IPS-15b (cell line): ENCODE data around the gene SLC25A47.

Source experiments
- H3K27me3 ChIP-seq: one replicate; pipeline ENCODE4 v1.6.1; 2013; ENCODE audit warnings: low read length; ENCODE audit not compliant: control insufficient read depth, insufficient read depth
- H3K36me3 ChIP-seq: one replicate; pipeline ENCODE4 v1.6.1; 2013; ENCODE audit warnings: low read length; ENCODE audit not compliant: control insufficient read depth, insufficient read depth
- H3K4me1 ChIP-seq: one replicate; pipeline ENCODE4 v1.6.1; 2013; ENCODE audit warnings: mild to moderate bottlenecking, low read length; ENCODE audit not compliant: control insufficient read depth, insufficient read depth
- H3K4me3 ChIP-seq: one replicate; pipeline ENCODE4 v1.5.1; 2013; ENCODE audit warnings: low read depth, low read length
- H3K9ac ChIP-seq: one replicate; pipeline ENCODE4 v1.6.1; 2013; ENCODE audit warnings: low read depth, mild to moderate bottlenecking, low read length
- H3K9me3 ChIP-seq: one replicate; pipeline ENCODE4 v1.6.1; 2013; ENCODE audit warnings: mild to moderate bottlenecking, low read length; ENCODE audit not compliant: control insufficient read depth, insufficient read depth

SLC25A47 gene

DNA sequence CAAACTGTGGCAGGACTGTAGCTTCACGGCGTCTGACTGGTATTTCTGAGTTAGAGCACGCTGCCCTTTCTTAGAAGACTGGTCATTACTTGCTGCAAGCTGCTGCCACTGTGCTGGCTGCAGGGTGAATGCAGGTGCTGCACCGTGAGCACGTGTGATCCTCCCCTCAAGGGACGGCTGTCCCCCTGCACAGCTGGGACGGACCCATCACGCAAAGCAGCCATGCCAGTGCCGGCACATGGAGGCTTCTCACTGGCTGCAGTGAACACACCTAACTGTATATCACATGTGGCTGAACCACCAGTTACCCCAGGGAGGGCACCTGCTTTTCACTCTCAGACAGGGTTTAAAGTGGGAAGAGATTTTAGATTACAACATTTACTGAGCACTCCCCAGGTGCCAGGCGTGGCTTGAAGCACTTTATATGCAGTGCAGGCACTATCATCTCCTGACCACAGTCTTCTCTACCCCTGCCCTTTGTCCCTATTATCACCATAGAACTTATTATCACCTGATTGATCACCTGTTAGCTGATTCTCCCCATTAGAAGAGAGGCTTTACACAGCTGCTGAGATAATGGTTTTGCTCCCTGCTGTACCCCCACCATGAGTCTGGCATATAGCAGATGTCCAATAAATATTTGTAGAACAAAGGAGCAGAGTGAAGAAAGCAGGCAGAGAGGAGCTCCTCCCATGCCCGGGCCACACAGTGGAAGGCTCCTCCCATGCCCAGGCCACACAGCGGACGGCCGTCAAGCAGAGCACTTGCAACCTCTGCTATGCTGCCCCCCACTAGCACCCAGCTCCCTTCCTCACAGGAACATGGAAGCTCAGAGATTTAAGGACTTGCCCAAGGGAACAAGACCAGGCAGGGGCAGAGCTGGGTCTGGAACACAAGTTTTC lies 25.9 kb downstream of the SLC25A47 start:
- Histone ChIP-seq H3K9me3 (no peaks in the 10 kb centered on the region), H3K27me3 (no peaks in the 10 kb centered on the region), H3K4me3 (no peak overlapping the region), H3K36me3 (peaks cover 50% of the 10 kb centered on the region), H3K4me1 (no peaks in the 10 kb centered on the region), H3K9ac (no peak overlapping the region)

DNA sequence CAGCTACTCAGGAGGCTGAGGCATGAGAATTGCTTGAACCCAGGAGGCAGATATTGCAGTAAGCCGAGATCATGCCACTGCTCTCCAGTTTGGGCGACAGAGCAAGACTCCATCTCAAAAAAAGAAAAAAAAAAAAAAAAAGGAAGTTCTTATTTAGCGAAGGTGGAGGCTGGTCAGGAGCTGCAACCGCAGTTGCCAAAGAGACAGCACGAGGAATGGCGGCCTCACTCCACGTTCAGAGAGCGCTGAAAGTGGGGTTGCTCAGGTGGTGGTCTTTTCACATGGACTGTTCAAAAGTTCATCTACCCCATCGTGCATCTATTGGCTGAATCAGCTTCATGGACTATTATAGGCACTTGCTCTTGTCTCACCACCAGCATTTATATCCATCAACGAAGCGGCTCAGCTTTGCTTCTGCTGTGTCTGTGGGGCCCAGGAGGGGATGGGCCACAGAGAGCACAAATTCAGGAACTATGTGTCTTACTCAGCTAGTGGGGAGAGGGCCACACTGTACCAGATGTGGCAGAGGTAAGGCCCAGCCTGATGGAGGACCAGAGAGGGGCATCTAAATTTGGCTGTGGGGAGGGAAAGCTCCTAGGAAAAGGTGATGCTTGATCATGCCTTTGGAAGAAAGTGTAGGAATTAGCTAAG lies 27.3 kb downstream of the SLC25A47 start:
- no peaks in the 10 kb centered on the region for H3K27me3 ChIP-seq
- no peaks in the 10 kb centered on the region for H3K4me1 ChIP-seq
- no peak overlapping the region for H3K4me3 ChIP-seq
- peaks cover 50% of the 10 kb centered on the region for H3K36me3 ChIP-seq
- H3K9me3 ChIP-seq, result no peaks in the 10 kb centered on the region
- H3K9ac ChIP-seq, result no peak overlapping the region

DNA sequence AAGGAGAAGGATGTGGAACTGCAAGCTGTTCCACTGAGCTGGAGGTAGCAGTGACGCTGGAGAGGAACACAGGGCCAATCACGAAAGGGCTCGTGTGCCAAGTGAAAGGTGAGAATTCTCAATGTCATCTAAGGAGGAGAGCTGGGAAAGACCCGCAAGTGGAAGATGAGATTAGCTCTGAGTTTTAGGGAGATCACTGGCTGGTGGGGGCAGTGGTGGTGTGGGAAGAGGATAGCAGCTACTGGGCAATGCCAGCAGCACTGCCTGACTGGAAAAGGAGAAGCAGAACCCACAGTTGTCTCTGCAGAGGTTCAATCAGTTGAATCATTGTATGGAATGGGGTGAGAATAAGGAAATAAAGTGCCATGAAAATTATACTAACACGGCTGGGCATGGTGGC lies 27.8 kb downstream of the SLC25A47 start:
- no peaks in the 10 kb centered on the region for H3K4me1 ChIP-seq
- peaks cover 46% of the 10 kb centered on the region for H3K36me3 ChIP-seq
- no peaks in the 10 kb centered on the region for H3K27me3 ChIP-seq
- H3K9ac ChIP-seq, result no peak overlapping the region
- no peak overlapping the region for H3K4me3 ChIP-seq
- H3K9me3 ChIP-seq, result no peaks in the 10 kb centered on the region

DNA sequence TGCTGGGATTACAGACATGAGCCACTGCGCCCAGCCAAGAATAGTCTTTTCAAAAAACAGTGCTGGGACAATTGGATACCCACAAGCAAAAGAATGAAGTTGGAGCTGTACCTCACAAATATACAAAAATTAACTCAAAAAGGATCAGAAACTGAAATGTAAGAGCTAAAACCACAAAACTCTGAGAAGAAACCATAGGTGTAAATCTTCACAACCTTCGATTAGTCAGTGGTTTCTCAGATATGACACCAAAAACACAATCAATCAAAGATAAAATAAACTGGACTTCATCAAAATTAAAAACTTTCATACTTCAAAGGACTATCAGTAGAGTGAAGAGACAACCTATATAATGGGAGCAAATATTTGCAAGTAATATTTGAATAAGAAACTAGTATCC lies 35.3 kb downstream of the SLC25A47 start:
- Histone ChIP-seq H3K36me3 (peaks cover 19% of the 10 kb centered on the region), H3K9ac (no peak overlapping the region), H3K27me3 (no peaks in the 10 kb centered on the region), H3K4me1 (no peaks in the 10 kb centered on the region), H3K4me3 (no peak overlapping the region), H3K9me3 (no peaks in the 10 kb centered on the region)

DNA sequence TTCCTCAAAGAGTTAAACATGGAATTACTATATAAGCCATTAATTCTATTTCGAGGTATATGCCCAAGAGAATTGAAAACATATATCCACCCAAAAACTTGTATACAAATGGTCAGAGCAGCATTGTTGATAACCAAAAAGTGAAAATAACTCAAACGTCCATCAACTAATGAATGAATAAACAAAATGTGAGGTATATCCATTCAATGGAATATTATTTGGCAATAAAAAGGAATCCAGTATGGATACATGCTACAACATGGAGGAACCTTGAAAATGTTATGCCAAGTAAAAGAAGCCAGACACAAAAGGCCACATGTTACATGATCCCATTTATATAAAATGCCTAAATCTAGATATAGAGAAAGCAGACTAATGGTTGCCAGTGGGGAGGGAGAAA lies 36.0 kb downstream of the SLC25A47 start:
- Histone ChIP-seq H3K4me3 (no peak overlapping the region), H3K27me3 (no peaks in the 10 kb centered on the region), H3K9me3 (no peaks in the 10 kb centered on the region), H3K36me3 (peaks cover 13% of the 10 kb centered on the region), H3K4me1 (no peaks in the 10 kb centered on the region), H3K9ac (no peak overlapping the region)

DNA sequence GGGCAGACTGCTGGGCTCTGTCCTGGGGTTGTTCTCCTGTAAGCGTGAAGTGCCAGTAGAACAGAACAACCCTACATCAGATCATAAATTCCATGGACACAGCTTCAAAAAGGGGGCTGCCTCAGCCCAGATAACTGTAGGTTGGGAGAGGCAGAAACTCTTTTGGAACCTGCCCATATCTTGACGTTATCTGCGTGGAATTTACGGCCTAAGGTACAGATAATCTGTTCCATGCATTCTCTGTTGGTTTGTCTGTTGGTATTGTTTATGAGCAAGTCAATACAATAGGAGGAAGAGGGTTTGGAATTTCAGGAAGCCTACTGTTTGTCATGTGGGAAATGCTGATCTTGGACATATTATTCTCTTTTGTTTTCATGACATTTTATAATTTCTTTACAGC lies 36.7 kb downstream of the SLC25A47 start:
- no peaks in the 10 kb centered on the region for H3K4me1 ChIP-seq
- H3K4me3 ChIP-seq, result no peak overlapping the region
- no peaks in the 10 kb centered on the region for H3K9me3 ChIP-seq
- H3K27me3 ChIP-seq, result no peaks in the 10 kb centered on the region
- H3K9ac ChIP-seq, result no peak overlapping the region
- peaks cover 14% of the 10 kb centered on the region for H3K36me3 ChIP-seq

DNA sequence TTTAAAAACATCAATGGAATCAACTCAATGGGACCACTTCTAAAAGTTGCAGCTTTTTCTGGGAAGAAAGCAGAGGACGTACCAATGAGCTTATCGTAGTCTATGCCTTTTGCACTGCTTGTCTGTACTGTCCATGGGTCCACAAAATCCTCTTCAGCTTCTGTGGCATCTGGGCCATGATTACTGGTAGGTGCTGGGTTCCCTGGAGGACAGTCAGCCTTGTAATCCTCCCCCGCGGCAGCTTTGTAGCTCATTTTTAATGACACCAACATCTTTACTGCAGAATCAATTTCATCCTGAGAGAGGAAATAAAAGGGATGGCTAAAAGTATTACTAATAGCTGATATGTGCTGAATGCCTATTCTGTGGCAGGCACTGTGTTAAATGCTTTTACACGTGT lies 38.5 kb downstream of the SLC25A47 start:
- Histone ChIP-seq H3K4me1 (no peaks in the 10 kb centered on the region), H3K27me3 (no peaks in the 10 kb centered on the region), H3K36me3 (peaks cover 16% of the 10 kb centered on the region), H3K4me3 (no peak overlapping the region), H3K9ac (no peak overlapping the region), H3K9me3 (no peaks in the 10 kb centered on the region)

DNA sequence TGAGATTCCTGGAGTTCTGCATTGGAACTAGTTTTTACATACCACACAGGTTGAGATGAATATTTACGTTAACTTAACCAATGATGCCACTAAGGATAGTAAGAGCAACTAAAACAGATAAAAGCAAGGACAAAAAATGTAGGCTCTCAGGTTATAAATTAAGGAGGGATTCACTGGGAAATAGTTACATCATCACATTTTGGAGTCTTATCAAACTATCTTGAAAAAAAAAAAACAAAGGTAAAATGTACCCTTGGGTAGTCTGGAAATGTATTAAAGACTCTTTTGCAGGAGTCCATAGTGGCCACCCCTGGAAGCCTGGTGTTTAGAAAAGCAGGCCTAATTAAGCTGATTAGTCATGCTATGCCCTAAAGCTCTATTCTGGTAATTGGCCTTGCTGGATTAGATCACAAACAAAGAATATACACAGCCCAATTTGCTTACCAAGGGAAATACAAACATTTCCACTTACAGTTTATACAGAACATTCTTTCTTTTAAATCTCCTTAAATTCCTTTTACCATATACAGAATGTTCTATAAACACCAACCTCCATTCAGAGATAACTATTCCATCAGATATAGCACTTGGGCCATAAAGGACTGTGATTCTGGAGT lies 39.3 kb downstream of the SLC25A47 start:
- no peaks in the 10 kb centered on the region for H3K4me1 ChIP-seq
- H3K27me3 ChIP-seq, result no peaks in the 10 kb centered on the region
- no peak overlapping the region for H3K9ac ChIP-seq
- H3K4me3 ChIP-seq, result no peak overlapping the region
- H3K9me3 ChIP-seq, result no peaks in the 10 kb centered on the region
- H3K36me3 ChIP-seq, result peaks cover 20% of the 10 kb centered on the region

DNA sequence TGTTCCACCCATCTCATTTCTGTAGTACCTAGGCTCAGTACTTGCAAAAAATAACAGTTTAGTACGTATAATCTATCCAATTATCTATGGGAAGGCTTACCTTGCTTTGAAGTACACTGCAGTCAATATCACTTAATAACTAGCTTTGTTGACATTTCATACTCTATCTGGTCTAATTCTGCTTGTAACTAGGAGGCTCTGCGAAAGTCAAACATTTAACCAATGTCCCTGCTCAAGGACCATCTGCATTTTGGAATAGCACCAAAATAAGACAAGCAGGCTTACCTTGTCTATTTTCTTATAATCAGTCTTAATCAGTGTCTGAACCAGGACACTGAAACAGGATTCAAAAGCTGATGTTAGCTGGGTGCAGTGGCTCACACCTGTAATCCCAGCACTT lies 39.9 kb downstream of the SLC25A47 start:
- Histone ChIP-seq H3K36me3 (peaks cover 26% of the 10 kb centered on the region), H3K9ac (no peak overlapping the region), H3K9me3 (no peaks in the 10 kb centered on the region), H3K4me3 (no peak overlapping the region), H3K27me3 (no peaks in the 10 kb centered on the region), H3K4me1 (no peaks in the 10 kb centered on the region)

DNA sequence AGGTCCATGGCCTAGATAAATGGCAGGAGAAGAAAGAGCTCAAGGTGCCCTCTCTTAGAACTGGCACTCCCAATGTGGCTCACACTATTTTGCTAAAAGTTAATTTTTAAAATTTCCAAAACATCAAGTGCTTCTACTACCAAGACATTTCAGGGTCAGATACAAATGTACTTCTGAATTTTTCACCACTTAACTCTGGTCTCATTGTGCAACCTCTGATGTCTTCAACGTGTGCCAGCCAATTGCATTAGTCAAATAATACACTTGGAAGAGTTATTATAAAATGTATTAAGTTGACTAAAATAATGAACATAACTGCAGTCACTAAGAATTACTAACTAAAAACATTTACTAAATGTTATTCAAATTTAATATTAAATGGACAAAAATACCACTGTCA lies 41.3 kb downstream of the SLC25A47 start:
- H3K36me3 ChIP-seq, result peaks cover 30% of the 10 kb centered on the region

DNA sequence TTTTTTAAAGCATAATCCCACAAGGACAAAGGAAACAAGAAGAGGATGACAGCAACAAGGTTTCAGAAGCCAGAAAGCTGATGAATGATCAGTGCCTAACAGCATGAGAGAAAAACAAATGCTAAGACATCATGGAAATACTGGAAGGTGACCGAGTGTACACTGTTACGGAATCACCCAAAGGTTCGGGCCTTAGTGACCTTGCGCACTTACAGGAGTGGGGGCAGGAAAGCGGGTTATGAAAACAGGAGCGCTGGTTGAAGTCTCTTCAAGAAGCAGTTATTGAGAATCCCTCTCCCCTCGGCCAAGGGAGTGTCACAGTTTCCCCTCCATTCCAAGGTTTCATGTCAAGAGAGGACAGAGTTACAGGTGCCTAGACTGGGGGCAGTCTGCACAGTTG lies 42.6 kb downstream of the SLC25A47 start:
- Histone ChIP-seq H3K36me3 (peaks cover 23% of the 10 kb centered on the region), H3K9ac (no peak overlapping the region), H3K4me3 (no peak overlapping the region)

More for the DNA sequence above, 41.3 kb downstream of the SLC25A47 start:
- Histone ChIP-seq H3K4me3 (no peak overlapping the region), H3K9ac (no peak overlapping the region), H3K27me3 (no peaks in the 10 kb centered on the region), H3K4me1 (no peaks in the 10 kb centered on the region), H3K9me3 (no peaks in the 10 kb centered on the region)

DNA sequence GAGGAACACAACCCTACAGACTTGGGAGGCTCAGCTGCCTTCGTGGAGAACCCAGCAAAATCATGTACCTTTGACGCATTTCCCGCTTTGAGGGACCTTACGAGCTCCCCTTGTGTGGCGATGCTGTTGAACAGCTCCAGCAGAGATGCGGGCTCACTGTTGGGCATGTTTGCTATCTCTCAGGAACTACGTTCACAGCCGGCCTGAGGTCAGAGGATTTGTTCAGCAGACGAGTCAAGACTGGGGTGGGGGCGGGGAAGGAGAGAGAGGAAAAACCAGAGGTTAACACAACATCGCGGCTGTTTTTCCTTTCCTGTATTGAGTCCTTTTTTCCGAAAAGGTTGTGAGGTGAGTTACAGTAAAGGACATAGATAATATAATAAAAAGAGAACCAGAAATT lies 45.9 kb downstream of the SLC25A47 start:
- Histone ChIP-seq H3K36me3 (peaks cover 17% of the 10 kb centered on the region), H3K9ac (no peak overlapping the region)

More for the DNA sequence above, 42.6 kb downstream of the SLC25A47 start:
- Histone ChIP-seq H3K9me3 (no peaks in the 10 kb centered on the region), H3K4me1 (no peaks in the 10 kb centered on the region), H3K27me3 (no peaks in the 10 kb centered on the region)

More for the DNA sequence above, 45.9 kb downstream of the SLC25A47 start:
- H3K9me3 ChIP-seq, result no peaks in the 10 kb centered on the region
- peaks cover 10% of the 10 kb centered on the region for H3K4me1 ChIP-seq
- no peak overlapping the region for H3K4me3 ChIP-seq
- no peaks in the 10 kb centered on the region for H3K27me3 ChIP-seq
